Stimulated activated CD4-positive, alpha-beta T cell treated with anti-CD3 and anti-CD28 coated beads, TNF-alpha, amount 100 ng/mL, for 48 hours (primary cell): Measurements from ENCODE around the gene LZTFL1.

Source experiments
- DNase-seq, 3 donors: peaks; one replicate each; pipeline ENCODE4 v3.0.0-alpha.2; 2020; ENCODE audit warnings: low read depth in 3 of 3

Gene LZTFL1

DNA sequence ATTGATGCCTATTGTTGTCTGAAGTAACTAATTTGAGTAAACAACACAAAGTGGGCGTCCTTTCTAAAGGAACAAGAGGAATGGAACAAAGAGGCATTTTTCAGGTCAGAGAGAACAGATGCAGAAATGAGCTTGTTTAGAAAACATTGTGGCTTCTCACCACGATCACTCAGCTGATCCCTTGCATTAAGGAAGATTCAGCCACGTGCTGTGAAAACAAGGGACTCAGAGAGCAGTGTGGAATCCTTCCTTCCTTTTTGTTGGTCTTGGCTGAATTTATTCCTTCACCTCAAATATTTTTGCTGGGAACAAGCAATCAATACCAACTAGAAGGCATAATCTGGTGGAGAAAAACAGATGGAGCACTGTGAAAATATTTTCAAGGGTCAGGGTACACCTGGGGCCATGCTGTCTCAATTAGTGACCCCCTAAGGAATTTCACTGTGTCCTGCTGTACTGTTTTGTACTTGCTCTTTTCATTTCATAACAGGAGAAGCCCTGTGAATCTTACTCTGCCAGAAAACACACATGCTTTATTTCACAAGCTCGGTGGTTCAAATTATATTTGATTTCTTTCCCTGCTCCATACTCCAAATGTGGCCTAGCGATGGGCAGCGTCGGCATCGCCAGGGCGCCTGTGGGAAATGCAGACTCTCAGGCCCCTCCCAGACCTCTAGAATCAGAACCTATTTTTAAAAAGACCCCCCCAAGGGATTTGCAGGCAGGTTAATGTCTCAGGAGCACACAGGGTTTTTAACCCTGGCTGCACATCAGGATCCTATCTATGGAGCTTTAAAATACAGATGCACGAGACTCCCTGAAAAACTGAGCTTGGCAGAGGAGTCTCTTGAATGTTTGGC is 34.0 kb downstream of the LZTFL1 start:
- no peak for DNase-seq

DNA sequence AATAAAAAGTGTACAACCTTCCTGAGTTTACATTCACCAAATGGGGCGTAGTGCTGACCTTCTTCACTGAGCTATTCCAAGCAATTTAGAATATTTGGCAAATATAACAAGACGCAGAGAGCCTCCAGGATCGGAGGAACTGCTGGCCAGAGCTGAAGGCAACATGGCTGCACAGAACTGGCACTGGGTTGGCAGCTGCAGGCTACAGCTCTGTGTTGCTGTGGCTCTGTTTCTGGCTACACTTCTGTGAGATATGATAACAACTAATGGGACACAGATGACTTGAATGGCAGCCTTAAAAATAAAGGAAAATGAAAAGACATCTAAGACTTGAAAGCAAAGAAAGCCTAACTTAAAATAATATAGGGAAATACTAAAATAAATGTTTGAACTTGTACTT is 34.8 kb downstream of the LZTFL1 start:
- no peak for DNase-seq

DNA sequence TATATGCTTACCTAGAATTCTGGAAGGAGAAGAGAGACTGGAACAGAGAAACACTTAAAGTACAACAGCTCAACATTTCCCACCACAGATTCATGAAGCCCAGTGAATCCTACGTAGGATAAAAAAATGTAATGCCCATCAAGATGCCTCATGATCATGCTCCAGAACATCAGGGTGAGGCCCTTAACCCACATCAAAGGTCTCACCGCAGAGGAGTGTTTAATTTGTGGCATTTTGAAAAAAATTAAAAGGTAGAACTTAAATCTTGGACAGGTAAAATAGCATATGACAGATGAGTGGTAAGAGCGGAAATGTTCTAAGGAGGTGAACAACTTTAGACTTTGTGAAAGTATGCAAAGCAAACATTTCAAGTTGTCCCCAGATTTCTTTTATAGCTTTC is 35.8 kb downstream of the LZTFL1 start:
- no peak for DNase-seq

DNA sequence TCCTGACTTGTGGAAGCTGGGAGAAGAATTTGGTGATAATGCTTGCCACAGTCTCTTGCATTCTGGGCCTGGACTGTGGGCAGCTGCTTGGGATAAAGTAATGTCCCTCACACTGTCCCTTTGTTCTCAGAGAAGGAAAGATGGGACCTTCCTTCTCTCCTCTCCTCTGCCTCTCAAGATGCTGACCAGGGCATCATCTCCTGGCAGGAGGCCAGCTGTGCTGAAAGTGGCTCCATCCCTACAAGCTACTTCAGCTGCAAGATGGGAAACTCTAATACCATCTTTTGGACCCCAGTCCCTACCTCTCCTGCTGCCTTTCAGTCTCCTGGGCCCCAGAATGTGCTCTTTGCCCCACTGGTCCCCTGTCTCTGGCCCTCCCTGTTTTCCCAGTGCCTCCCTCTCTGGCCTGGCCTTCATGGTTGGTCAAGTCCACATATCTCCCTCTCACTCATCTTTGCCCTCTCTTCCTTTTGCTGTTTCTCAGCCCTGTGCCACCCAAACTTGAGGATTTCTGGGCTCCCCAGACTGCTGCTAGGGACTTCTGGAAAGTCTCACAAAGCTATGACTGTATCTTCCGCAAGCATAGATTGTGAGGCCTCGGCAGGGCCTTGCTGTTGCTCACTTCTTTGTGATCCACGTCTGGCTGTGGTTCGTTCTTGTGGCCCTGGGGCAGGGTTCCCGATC is 38.5 kb downstream of the LZTFL1 start:
- no peak for DNase-seq

DNA sequence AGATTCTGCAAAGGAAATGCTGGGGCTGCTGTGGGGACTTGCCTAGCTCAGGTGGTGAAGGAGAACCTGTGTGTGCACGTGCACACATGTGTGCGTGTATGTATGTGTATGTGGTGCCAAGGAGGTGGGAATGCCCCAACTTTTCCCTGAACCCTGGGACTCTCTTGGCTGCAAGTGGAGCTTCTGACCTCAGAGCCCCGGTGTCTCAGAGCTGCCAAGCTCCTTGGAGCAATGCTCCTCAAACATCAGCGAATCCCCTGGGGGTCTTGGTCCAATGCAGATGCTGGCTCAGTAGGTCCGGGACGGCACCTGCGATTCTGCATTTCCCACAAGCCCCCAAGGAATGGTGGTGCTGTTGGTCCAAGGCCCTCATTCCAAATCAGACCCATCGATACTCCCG is 39.8 kb downstream of the LZTFL1 start:
- no peak for DNase-seq

DNA sequence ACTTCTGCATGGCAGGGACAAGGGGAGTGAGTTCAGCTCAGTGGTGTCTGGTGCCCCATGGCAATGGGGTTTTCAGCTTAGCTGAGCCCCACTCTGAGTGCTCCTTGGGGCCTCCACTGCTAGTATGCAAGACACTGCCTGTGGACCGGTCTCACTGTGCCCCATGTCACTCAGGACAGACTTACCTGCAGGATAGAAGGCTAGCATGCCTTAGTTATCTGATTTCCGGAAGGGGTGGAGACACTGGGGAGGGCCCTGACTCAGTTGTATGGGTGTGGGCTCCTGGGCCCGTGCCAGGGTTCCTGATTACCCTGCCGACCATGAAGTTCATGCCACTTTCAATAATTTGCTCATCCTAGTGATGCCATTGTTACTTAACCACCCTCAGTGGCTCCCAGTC is 41.3 kb downstream of the LZTFL1 start:
- no peak for DNase-seq

DNA sequence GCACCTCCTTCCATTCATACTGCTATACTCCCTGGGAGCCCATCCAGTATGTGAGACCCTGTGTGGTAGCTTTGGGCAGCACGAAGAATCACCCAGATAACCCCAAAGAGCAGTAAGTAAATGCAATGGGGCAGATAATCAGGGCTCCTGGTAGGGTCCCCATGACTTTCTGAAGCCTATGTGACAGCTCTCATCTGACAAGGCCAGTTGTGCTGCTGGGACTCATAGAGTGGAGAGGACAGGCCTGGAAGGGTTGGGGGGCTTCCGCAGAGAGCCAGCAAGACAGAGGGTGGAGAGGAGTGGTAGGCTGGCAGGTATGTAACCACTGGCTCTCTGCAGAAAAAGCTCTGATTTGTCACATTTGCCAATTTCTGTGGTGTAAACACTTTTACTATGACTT is 42.3 kb downstream of the LZTFL1 start:
- DNase-seq = no peak

DNA sequence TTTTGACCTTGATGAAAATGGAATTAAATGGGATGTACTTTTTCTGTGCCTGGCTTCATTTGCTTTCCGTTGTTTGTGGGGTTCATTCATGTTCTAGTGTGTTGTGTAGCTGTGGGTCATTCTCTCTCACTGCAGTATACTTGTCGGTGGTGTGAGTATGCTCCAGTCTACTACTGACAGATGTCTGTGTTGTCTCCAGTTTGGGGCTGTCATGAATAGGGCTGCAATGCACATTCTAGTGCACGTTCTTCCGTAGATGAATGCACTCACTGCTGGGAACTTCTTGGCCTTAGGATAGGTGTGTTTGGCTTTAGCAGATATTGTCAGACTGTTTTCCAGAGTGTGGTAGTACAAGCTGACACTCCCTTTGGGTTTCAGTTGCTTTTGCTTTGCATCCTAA is 43.9 kb downstream of the LZTFL1 start:
- DNase-seq = no peak

DNA sequence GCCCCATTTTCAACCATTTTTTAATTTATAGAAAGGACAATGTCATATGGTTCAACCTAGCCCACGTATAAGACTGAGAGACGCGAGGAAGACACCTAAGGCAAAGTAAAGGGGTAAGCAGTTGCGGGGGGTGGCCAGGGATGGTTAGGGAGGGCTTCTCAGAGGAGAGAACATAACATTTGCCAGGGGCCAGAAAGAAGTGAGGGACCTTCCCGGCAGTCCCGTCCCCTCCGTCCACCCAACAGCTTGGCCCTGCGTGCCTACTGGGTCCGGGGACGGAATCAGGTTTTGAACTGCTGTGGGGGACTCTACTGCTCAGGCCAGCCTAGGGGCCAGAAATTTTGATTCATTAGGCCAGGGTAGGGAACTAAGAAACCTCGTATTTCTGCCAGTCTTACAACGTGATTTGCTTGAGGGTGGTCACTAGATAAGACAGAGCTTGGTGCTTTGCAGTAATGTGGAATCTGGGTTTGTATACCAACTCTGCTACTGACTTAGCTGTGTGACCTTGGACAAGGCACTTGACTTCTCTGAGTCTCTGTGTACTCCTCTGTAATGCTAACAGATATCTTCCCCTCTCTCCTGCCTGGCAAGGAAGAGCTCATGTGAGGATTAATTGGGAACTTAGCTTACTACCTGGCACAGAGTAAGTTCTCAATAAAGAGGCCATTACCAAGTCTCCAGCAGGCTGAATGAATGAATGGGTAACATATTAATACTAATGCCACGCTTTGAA is 44.8 kb downstream of the LZTFL1 start:
- no peak for DNase-seq

DNA sequence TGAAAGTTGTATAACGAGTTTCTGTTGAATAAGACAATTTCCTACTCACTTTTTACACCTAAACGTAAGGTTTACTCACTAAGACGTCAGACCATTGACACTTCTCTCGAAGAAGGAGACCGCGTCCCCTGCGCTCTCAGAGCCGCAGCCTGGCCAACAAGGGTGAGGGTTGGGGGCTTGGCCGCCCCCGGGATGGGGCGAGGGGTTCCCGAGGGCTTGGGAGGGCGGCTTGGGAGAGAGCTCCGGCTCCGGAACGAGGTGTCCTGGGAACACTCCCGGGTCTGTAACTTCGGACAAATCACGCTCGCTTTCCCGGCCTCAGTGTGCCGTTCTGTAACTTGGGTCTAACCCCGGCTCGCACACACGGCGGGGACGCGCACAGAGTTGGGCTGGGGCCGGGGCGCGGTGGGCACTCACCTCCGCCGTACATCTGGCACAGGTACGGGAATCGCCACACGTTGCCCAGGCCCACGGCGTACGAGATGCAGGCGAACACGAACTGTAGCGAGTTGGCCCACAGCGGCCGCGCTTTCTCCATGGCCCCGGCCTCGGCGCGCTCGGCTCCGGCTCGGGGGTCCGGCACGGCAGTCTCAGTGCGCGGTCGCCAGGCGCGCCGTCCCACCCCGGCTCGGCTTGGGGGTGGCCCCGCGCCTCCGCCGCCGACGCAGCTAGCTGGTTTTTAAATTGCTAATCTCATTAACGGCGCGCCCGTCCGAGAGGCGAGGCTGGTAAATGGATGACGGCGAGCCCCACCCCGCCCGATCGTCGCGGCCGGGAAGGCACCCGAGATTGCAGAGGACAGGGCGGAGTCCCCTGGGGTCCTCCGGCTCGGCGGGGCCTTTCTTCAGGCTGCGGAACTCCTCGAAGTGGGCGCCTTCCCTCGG is 45.8 kb downstream of the LZTFL1 start, which contains the start of gene SLC6A20:
Gene SLC6A20 (minus strand): TSS at position 655 of the 884 bp plus-strand sequence. CDS start 117 bp downstream, at position 538.
- DNase-seq = peak in 1 of 3 donors; percentile 3

DNA sequence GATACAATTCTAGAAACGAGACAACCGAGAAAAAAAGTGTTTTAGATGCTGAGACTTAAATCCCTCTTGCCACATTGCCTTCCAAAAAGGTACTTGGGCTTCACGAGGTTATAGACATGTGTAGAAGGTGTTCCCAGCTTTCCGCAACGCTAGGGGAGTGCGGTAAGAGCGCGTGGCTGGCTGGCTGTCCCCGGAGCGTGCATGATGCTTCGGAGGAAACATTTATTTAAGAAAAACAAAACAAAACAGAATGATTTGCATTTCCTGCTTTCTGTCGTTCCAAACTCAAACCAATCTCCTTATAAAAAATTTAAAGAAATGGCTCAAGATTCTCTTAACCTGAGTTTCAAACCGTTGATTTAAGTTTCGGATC is 46.4 kb downstream of the LZTFL1 start:
- no peak for DNase-seq

DNA sequence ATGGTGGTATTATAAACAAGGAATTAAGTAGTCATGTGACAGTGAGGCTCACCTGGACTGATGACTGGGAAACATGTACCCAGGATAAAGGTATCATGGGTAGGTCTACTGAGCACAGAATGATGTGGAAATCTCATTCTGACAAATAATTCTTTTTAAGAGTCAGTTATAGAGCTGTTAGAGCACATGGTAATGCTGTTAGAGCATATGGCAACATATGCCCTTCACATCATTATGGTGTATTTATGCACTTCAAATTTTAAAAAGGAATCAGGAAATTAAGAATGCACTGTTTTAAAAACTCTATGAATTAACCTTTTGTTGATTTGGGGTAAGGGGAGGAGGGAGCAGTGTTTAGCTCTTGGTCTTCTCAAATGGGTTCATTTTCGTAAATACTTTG is 47.3 kb downstream of the LZTFL1 start:
- DNase-seq = no peak

DNA sequence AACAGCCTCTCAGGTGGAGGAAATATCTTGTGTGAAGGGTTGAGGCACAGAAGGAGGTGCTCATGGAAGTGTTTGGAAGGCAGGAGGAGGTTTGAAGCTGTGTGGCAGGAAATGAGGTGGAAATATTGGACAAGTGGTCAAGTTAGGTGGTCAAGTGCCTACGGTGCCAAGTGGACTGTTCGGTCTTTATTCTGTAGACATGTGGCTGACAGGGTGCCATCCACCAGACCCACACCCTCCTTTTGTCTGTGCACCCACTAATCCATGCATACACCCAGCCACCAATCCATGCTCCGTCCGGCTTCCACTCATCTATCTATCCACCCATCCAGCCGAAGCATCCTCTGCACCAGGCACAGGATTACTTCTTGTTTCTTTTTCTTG is 47.8 kb downstream of the LZTFL1 start:
- DNase-seq = no peak

DNA sequence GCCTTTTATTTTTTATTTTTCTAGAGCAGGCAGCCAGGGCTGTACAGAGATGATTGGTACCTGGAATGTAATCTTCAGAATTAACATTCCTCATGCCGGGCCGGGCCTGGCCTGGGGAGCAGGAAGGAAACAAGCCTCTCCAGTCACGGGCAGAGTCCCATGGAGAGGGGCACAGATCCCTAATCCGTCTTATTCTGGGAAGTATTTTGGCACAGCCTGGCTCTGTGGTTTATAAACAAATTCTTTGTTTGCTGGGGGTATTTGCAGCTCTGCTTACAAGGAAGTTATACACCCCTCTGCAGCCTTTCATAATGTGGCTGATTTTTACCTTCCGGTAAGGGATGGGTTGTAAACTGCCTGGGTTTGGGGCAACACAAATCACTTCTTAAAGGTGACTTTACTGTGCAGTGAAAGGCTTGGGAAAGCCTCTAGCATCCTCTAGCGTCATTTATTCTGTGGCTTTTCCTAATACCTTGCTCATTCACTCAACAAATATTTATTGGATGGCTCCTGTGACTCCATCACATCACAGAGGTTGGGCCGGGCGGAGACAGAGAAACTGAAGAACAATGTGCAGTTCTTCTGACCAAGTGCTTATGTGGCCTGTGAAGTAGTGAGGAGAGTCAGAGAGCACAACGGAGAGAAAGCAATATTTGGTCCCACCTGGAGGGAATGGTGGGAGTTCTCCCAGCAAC is 48.3 kb downstream of the LZTFL1 start:
- DNase-seq = no peak

DNA sequence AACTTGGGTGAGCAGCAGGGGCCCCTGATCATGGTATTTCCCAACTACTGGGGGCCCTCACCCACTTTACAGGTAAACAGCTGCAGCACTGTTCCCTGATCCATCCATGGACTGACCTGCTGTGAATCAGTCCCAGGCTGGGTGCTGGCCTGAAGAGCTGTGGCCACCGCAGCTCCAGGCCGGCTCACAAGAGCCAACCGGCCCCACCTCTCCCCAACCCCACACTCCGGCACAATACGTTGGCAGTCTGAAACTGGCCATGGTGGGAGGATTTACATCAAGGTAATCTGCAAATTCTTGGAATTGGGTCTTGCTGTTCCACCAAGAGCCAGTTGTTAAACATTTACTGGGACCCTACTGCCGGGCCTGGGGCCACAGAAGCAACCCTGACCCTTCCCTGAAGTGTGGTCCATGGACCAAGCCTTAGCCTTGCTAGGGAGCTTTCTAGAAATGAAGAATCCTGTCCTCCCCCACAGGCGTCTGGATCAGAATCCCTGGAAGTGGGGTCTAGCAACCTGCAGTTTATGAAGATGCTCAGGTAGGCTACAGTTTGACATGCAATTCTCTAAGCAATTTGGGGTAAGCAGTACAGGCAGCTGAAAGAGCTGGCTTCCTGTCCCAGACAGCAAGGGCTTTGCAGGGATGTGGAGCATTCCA is 49.3 kb downstream of the LZTFL1 start:
- no peak for DNase-seq

DNA sequence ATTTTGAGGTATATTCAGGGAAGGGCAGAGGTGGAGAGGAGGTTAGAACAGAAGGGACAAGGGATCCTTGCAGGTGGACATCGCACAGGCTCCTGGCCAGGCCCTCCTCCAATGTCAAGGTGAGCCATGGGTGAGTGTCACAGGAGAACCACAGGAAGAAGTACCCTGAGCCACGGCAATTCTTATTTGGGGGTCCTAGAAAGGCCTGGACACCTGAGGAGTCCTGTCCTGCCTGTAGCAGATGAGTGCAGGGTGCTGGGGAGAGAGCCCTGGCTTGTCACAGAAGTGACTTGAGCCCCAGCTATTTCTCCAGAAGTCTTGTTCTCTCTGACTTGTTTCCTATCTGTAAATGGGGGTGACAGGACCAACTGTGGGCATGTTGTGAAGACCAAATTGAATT is 49.9 kb downstream of the LZTFL1 start:
- DNase-seq = no peak

DNA sequence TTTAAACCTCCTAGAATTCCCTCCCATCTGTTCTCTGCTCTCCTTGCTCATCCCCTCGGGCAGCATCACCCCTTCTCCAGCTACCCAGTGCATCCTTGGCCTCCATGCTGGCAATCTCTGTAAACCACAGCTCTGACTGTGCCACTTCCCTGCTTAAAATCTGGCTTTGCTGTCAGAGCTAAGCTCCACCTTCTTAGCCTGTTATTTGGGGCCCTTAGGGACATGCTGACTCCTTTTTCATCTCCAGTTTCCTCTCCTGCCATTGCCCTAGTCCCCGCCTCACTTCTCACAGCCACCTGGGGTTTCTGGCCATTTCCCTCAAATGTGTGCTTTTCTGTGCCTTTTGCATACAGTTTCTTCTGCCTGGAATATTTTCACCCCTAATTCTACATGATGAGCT is 51.3 kb downstream of the LZTFL1 start:
- DNase-seq = no peak

DNA sequence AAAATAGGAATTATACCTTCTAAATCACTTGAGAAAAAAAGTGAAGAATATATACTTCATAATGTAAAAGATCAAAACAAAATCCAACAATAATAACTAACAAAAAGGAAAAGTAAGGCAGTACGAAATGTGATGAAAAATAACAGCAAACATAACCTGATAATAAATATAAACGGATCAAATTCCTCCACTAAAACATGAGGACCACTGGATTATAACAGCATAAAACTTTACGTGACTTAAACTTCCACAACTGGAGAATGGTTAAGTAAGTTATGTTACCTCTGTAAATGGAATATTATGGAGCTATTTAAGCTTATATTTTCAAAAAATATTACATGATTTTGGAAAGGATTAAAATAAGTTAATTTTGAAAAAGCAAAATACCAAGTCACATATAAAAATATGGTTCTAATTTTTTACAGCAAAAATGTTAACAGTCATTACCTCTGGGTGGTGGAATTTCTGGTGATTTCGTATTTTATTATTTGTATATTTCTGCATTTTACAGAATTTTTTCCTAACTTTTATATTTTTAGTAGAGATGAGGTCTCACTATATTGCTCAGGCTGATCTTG is 52.6 kb downstream of the LZTFL1 start:
- no peak for DNase-seq

DNA sequence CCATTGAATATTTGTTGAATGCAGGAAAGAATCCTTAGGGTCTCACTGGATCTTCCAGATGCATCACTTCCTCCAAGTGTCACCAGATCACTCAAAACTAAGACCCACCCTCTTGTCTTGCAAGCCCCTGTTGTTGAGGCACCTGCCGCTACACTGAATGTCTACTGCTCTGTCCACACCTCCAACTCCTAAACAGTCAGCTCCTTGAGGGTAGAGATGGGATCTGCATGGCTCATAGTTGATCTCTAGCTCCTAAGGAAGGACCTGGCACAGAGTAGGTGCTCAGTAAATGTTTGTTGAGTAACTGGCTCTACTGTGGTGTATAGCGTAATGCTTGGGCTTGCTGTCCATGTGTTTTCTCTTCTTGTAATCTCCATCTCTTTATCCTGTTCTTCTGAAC is 54.4 kb downstream of the LZTFL1 start:
- DNase-seq = no peak
